ENCODE data around the gene SFXN4. TPM values are rescaled to one million over a fixed set of nuclear protein-coding genes. Genes with fewer than 3 reads are reported as not detected.

SFXN4 gene
- total and polyA plus RNA-seq, 2 of the 13 experiments (the other 11 are each of a cell fraction or from before 2014, with no cell fraction given) = 47.7 to 64.9 TPM

- TF ChIP-seq, protein P1, sequence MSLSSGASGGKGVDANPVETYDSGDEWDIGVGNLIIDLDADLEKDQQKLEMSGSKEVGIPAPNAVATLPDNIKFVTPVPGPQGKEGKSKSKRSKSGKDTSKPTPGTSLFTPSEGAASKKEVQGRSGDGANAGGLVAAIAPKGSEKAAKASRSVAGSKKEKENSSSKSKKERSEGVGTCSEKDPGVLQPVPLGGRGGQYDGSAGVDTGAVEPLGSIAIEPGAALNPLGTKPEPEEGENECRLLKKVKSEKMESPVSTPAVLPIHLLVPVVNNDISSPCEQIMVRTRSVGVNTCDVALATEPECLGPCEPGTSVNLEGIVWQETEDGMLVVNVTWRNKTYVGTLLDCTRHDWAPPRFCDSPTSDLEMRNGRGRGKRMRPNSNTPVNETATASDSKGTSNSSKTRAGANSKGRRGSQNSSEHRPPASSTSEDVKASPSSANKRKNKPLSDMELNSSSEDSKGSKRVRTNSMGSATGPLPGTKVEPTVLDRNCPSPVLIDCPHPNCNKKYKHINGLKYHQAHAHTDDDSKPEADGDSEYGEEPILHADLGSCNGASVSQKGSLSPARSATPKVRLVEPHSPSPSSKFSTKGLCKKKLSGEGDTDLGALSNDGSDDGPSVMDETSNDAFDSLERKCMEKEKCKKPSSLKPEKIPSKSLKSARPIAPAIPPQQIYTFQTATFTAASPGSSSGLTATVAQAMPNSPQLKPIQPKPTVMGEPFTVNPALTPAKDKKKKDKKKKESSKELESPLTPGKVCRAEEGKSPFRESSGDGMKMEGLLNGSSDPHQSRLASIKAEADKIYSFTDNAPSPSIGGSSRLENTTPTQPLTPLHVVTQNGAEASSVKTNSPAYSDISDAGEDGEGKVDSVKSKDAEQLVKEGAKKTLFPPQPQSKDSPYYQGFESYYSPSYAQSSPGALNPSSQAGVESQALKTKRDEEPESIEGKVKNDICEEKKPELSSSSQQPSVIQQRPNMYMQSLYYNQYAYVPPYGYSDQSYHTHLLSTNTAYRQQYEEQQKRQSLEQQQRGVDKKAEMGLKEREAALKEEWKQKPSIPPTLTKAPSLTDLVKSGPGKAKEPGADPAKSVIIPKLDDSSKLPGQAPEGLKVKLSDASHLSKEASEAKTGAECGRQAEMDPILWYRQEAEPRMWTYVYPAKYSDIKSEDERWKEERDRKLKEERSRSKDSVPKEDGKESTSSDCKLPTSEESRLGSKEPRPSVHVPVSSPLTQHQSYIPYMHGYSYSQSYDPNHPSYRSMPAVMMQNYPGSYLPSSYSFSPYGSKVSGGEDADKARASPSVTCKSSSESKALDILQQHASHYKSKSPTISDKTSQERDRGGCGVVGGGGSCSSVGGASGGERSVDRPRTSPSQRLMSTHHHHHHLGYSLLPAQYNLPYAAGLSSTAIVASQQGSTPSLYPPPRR (CRISPR knock-in tag; IDR thresholded peaks at IDR 0.05; ENCODE audit: borderline replicate concordance) = no peak
- TF ChIP-seq, protein P2, sequence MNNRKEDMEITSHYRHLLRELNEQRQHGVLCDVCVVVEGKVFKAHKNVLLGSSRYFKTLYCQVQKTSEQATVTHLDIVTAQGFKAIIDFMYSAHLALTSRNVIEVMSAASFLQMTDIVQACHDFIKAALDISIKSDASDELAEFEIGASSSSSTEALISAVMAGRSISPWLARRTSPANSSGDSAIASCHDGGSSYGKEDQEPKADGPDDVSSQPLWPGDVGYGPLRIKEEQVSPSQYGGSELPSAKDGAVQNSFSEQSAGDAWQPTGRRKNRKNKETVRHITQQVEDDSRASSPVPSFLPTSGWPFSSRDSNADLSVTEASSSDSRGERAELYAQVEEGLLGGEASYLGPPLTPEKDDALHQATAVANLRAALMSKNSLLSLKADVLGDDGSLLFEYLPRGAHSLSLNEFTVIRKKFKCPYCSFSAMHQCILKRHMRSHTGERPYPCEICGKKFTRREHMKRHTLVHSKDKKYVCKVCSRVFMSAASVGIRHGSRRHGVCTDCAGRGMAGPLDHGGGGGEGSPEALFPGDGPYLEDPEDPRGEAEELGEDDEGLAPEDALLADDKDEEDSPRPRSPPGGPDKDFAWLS (CRISPR knock-in tag; IDR thresholded peaks at IDR 0.05; ENCODE audit: borderline replicate concordance) = no peak
- TF ChIP-seq ZNF407 (CRISPR knock-in tag; IDR thresholded peaks at IDR 0.05; ENCODE audit: not compliant biosample characterization) (peak; percentile 65), ISL2 (CRISPR knock-in tag; IDR thresholded peaks at IDR 0.05) (0 out of 2 replicates have a peak, but pooled peaks have one; percentile 41), KLF6 (CRISPR knock-in tag; IDR thresholded peaks at IDR 0.05) (peak; percentile 56; the same call in 1 of the 2 replicates), PRDM15 (CRISPR knock-in tag; IDR thresholded peaks at IDR 0.05) (no peak), MZF1 (CRISPR knock-in tag; IDR thresholded peaks at IDR 0.05; ENCODE audit: borderline replicate concordance) (no peak), ZNF296 (CRISPR knock-in tag; conservative IDR thresholded peaks at IDR 0.05) (no peak)
Measured at GRCh38 chr10:119103903-119104653, 61.4 kb downstream of the SFXN4 start, which contains the start of gene DENND10 (continued).
